ES-I3 (cell line): ENCODE measurements around the gene KHSRP.
"Not testable (repeated sequence)": the region's sequence is repeated elsewhere in the genome, so short reads cannot be mapped to it uniquely, and the experiment has no call there.

Experiments
- H3K36me3 ChIP-seq: 2 replicates; pipeline ENCODE4 v1.6.1; 2013; ENCODE audit warnings: mild to moderate bottlenecking, low read length, control low read depth, moderate library complexity; ENCODE audit not compliant: insufficient read depth
- H3K4me1 ChIP-seq: 2 replicates; pipeline ENCODE4 v1.6.1; 2013; ENCODE audit warnings: mild to moderate bottlenecking, control low read depth, low read length; ENCODE audit not compliant: insufficient read depth
- H3K9ac ChIP-seq: 2 replicates; pipeline ENCODE4 v1.6.1; 2013; ENCODE audit warnings: low read depth, mild to moderate bottlenecking, low read length, moderate library complexity
- H3K9me3 ChIP-seq: 2 replicates; pipeline ENCODE4 v1.6.1; 2013; ENCODE audit warnings: mild to moderate bottlenecking, low read length, moderate library complexity; ENCODE audit not compliant: control insufficient read depth, insufficient read depth

Gene KHSRP

DNA sequence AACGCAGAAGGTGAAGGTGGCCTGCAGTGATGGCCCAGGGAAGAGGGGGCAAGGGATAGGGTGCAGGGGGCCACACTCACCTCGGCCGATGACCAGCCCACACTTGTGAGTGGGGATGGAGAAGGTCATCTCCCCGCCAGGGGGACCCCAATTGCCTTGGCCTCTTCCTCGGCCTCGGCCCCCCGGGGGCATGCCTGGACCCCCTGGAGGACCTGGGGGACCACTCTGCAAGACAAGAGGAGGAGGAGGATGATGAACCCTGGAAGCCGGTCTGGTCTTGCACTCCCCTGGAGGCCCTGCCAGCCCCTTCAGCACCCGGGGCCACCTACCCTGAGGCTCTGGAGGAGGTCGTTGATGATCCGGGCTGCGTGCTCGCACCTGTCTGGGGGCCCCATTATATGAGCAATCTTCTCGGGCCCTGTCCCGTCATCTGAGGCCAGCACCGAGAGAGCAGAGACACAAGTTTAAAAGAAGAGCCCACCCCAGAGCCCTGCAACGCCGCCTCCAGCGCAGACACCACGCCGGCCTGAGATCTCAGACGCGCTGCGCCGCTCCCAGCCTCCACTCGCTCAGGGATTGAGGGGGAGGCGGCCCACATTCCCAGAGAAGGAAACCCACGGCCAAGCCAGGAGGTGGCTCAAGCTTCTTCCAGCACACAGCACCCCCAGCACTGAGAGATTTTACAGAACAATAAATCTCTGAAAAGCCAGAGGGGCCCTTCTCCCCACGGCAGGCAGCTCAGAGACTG, 7.8 kb downstream of the KHSRP start:
- Histone ChIP-seq H3K9ac (no peak overlapping the region), H3K4me1 (peaks cover 3% of the 10 kb centered on the region; the same call in 1 of the 2 replicates), H3K36me3 (peaks cover 28% of the 10 kb centered on the region), H3K9me3 (no peaks in the 10 kb centered on the region)

DNA sequence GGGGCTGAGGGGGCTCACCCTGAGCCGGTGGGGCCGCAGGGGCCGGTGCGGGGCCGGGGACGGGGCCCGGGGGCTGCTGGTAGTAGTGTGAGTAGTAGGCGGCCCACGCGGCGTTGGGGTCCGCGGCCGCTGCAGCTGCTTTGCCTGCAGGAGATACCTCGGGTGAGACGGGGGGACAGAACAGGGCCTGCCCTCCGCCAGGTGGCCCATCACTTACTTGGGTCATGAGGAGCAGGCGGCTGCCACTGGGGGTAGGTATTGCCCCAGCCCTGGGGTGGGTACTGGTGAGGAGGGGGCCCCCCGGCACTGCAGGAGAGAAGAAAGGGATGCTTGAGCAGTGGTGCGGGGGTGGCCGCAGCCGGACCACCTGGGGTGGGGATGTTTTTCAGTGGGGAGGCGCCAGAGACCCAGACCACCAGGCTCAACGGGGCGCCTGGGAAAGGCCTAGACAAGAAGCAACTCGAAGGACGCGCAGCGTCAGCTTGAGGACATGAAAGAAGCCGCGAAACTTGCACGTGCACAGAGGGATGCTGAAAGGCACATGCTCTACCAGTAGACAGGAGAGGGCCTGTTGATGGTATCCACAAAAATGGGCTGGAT, 8.9 kb downstream of the KHSRP start:
- Histone ChIP-seq H3K4me1 (peaks cover 3% of the 10 kb centered on the region; the same call in 1 of the 2 replicates), H3K36me3 (peaks cover 28% of the 10 kb centered on the region)

DNA sequence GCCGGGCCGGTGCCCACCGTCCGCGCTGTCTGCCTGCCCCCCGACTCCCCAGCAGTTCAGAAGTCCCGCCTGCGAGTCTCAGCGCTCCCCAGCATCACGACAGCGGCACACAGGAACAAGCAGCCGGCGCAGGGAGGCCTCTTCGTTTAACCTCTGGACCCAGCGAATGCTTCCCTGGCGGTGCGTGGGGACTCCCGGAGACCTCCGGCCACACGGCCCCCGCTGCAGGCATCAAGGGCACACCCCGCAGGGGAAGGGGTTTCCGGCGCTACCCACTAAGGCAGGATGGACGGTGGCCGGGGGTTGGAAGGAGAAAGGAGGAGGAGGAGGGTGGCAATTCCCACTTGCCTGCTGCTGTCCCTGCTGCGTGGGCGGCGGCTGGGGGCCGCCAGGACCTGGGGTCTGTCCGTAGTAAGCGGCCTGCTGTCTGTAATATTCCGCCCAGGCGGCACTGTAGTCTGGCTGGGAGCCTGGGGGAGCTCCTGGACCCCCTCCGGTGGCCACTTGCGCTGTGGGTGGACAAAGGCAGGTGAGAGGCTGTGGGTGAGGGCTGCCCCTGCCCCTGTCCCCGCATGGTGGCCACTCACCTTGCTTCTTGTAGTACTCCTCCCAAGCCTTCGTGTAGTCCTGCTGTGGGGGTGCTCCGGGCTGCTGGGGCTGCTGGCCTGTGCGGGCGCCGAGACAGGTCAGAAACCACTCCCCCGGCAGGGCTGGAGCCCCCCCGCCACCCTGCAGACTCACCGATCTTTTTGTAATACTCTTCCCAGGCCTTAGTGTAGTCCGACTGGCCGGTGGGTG, 9.6 kb downstream of the KHSRP start:
- Histone ChIP-seq H3K9ac (no peak overlapping the region), H3K4me1 (peaks cover 3% of the 10 kb centered on the region; the same call in 1 of the 2 replicates), H3K36me3 (peaks cover 24% of the 10 kb centered on the region), H3K9me3 (no peaks in the 10 kb centered on the region)

More for the DNA sequence above, 8.9 kb downstream of the KHSRP start:
- H3K9me3 ChIP-seq = no peaks in the 10 kb centered on the region
- no peak overlapping the region for H3K9ac ChIP-seq

DNA sequence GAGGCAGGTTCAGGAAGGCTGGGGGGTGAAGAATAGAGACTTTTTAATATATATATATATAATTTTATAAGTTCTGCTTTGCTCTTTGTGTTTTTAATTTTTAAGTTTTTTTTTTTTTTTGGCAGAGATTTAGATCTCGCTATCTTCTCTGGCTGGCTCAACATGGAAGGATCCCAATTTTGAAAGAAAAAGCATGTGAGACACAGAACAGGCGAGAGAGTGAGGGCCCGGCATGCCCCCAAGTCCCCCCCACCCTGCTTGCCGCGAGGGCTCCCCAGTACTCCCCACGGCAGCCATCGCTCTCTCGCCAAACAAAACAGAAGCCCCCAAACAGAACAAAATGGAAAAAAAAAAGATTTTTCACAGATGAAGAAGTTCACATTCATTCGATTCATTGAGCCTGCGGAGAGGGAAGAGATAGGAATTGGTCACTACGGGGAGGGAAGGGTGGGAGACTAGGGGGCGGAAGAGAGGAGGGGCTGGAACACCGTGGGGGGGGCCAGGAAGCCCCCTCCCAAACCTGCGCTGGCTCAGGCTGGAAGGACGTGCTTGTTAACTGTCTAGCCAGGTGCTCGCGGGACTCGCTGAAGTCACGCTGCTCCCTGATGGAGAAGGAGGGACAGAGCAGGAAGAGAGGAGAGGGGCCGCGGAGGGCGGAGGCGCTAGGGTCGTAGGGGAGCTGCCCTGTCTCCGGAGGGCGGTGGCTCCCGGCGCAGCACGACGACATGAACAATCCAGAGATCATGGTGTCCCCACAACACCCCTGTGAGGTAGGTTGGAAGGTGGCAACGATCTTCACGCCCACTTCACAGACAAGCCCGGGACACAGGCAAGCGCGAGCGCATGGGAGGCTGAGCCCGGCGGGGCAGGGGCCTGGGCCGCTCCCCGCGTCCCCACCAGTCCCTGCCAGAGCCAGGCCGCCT, 10.6 kb downstream of the KHSRP start:
- peaks cover 17% of the 10 kb centered on the region for H3K36me3 ChIP-seq
- no peaks in the 10 kb centered on the region for H3K9me3 ChIP-seq
- H3K9ac ChIP-seq = no peak overlapping the region
- H3K4me1 ChIP-seq = peaks cover 3% of the 10 kb centered on the region; the same call in 1 of the 2 replicates

DNA sequence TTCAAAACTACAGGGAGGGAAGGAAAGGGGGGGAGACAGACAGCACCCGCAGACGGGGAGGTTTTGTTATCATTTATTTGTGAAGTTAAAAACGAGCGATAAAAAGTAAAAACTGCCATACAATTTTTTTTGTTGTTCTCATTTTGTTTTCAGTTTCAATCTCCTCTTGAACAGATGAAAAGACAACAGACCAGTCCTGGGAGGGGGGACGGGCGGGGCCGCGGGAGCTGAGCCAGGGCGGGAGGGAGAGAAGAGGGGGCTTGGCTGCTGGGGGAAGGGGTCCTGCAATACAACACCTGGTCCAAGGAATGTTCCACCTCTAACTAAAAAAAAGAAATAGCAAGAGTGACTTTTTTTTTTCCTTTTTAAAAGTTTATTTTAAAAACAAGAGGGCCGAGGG, 11.3 kb downstream of the KHSRP start:
- H3K4me1 ChIP-seq = peaks cover 3% of the 10 kb centered on the region; the same call in 1 of the 2 replicates
- no peaks in the 10 kb centered on the region for H3K9me3 ChIP-seq
- H3K9ac ChIP-seq = no peak overlapping the region
- peaks cover 17% of the 10 kb centered on the region for H3K36me3 ChIP-seq

DNA sequence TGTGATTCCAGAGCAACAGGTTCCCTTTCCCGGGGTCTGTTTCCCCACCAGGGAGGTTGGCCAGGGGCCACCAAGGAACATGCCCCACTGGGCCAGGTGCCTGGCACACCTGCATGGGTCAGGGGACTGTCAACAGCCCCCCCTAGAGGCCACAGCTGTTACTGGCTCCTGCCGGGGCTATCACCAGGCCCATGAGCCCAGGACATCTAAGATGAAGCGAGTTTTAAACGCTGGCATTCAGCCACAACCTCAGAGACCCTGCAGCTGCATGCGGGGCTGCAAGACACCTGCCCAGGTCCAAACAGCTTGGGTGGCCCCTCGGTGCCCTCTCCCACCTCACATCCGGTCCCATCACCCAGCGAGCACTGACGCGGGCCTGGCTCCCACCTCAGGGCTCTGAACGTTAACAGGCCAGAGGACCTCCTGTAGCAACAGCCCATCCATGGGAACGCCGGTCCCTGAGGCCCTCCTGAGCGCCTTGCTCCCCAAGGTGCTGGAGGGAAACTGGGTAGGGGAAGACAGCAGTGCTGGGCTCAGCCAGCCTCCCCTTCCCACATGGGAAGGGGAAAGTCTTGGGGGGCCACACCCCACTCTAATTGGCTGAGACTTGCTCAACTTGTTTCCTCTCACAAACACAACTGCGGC, 12.0 kb downstream of the KHSRP start:
- peaks cover 16% of the 10 kb centered on the region for H3K36me3 ChIP-seq
- H3K4me1 ChIP-seq = peaks cover 3% of the 10 kb centered on the region; the same call in 1 of the 2 replicates

DNA sequence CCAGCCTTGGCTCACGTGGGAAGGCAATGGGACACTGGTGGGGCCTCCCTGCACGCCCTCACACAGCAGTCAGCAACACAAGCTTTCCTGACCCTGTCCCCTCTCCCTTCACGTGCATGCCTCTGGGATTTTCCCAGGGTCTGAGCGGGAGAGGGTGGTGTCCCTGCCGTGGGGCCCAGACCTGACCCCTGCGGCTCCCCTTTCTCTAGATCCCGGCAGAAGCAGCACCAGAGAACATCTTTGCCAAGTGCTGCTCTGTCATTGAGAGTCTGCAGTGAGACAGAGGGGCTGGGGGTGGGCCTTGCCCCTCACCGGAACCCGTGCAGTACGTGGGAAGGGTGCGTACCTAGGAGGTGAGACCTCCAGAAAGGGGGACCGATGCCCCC, 12.6 kb downstream of the KHSRP start:
- H3K9ac ChIP-seq = no peak overlapping the region
- H3K36me3 ChIP-seq = peaks cover 12% of the 10 kb centered on the region; the same call in 1 of the 2 replicates
- peaks cover 3% of the 10 kb centered on the region; the same call in 1 of the 2 replicates for H3K4me1 ChIP-seq
- H3K9me3 ChIP-seq = no peaks in the 10 kb centered on the region

More for the DNA sequence above, 12.0 kb downstream of the KHSRP start:
- no peaks in the 10 kb centered on the region for H3K9me3 ChIP-seq
- H3K9ac ChIP-seq = no peak overlapping the region

DNA sequence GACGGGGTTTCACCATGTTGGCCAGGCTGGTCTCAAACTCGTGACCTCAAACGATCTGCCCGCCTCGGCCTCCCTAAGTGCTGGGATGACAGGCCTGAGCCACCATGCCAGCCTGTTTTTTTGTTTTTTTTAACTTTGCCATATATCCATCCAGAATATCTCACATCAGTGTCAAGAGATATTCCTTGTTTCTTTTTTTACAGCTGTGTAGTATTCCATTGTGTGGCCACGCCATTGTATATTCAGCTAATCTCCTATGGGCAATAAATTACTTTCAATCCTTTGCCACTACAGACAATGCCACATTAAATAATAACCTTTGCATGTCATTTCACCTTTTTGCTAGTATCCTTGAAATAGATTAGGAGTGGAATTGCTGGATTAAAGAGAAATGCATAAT, 15.3 kb downstream of the KHSRP start:
- H3K9ac ChIP-seq = no peak overlapping the region
- H3K4me1 ChIP-seq = peaks cover 3% of the 10 kb centered on the region; the same call in 1 of the 2 replicates
- H3K36me3 ChIP-seq = no peaks in the 10 kb centered on the region
- H3K9me3 ChIP-seq = no peaks in the 10 kb centered on the region

DNA sequence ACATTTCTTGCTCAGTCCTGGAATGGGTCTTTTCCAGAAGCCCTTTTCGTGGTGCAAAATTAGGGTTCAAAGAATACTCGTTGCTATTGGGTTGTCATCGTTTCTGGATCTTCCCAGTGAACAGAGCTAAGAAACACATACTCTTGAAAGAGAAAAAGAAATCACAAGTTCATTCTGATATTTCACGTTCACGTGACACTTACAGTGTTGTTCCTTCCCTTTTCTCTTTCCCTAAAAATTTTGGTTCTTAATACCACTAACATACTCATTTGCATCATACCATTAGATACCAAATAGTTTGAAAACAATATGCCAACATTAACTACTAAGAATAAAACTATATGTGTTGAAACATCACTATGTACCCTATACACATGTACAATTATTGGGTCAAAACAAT, 18.2 kb downstream of the KHSRP start:
- no peaks in the 10 kb centered on the region for H3K4me1 ChIP-seq
- H3K9ac ChIP-seq = no peak overlapping the region
- no peaks in the 10 kb centered on the region for H3K9me3 ChIP-seq
- no peaks in the 10 kb centered on the region for H3K36me3 ChIP-seq

DNA sequence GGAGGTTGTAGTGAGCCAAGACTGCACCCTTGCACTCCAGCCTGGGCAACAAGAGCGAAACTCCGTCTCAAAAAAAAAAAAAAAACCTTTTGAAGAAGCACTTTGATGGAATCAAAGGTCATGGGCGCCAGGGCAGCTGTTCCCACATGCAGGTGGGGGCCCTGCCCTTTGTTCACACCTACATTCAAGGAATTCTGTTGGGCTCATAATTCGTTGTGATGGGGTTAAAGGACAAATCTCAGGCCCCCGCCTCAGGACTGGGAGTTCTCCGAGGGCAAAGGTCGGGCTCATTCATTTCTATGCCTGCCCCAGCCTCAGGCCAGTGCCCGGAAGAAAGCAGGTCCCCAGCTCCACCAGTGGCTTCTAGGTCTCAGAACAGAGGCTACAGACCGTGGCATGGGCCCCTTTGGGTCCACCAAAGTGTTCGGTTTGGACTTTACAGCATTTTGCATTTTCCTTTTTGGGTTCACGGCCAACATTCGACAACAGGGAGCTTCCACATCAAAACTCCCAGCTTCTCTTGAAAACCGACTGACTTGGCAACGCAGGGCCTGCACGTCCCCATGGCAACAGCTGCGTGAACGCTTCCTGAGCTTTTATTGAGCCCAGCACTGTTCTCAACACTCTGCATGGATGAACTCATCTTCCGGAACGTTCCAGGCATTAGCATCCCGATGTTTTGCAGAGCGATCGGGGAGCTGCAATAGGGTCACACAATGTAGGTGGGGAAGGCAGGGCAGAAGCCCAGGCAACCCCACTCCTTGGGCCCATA, 21.6 kb downstream of the KHSRP start:
- no peaks in the 10 kb centered on the region for H3K9me3 ChIP-seq
- no peak overlapping the region for H3K9ac ChIP-seq
- H3K36me3 ChIP-seq = no peaks in the 10 kb centered on the region
- no peaks in the 10 kb centered on the region for H3K4me1 ChIP-seq

DNA sequence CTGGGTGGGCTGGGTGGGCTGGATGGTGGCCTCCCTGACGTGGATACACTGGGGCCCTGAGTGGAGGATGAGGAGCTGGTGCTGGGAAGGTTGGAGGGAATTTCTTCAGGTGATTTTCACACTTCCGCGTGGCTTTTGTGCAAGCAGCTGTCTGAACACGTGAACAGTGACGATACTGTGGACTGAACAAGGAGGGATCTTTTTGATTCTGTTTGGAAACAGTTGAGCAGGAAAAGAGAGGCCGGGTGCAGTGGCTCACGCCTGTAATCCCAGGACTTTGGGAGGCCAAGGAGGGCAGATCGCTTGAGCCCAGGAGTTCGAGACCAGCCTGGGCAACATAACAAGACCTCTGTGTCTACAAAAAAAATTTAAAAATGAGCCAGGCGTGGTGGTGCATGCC, 22.6 kb downstream of the KHSRP start:
- Histone ChIP-seq H3K4me1 (no peaks in the 10 kb centered on the region), H3K9me3 (no peaks in the 10 kb centered on the region), H3K36me3 (no peaks in the 10 kb centered on the region), H3K9ac (no peak overlapping the region)

DNA sequence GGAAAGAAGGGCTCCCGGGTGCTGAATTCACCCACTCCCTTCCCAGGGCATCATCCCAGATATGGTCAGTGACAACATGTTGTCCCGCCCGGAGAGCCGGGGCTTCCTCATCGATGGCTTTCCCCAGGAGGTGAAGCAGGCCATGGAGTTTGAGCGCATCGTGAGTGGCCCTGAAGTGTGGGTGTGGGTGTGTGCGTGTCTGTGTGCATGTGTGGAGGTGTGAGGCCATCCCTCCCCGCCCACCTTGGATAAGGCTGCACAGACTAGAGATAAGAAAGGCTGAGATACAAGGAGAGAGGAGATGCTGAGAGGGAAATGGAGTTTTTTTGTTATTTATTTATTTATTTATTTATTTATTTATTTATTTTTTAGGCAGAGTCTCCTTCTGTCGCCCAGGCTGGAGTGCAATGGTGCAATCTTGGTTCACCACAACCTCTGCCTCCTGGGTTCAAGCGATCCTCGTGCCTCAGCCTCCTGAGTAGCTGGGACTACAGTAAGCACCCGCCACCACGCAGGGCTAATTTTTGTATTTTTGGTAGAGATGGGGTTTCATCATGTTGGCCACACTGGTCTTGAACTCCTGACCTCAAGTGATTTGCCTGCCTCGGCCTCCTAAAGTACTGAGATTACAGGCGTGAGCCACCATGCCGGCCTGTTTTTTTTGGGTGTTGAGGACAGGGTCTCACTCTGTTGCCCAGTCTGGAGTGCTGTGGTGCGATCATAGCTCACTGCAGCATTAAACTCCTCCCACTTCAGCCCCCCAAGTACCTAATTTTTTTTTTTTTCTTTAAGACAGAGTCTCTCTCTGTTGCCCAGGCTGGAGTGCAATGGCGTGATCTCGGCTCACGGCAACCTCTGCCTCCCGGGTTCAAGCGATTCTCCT, 24.3 kb downstream of the KHSRP start:
- H3K36me3 ChIP-seq, H3K4me1 ChIP-seq, H3K9me3 ChIP-seq, H3K9ac ChIP-seq: not testable (repeated sequence)
